ENCODE data around the gene HS3ST5. TPM values are rescaled to one million over a fixed set of nuclear protein-coding genes. Genes with fewer than 3 reads are reported as not detected.

Gene HS3ST5
- total RNA-seq, 4 donors from 2014 or later = 0.42 to 2.8 TPM; not detected in 2

GRCh38 chr6:114267897-114268296 is 74.9 kb downstream of the HS3ST5 start:
- DNase-seq (ENCODE audit: low spot score in 2 of 2) = no peak
- H3K36me3 ChIP-seq = no peaks in the 10 kb centered on the region
- 94 to 95% methylated on average over 3 of the region's 3 CpGs for WGBS, 2 donors
- no peak for TF ChIP-seq EP300 (IDR thresholded peaks at IDR 0.05)
- no peak for TF ChIP-seq POLR2A (IDR thresholded peaks at IDR 0.05)
- TF ChIP-seq, protein P1, sequence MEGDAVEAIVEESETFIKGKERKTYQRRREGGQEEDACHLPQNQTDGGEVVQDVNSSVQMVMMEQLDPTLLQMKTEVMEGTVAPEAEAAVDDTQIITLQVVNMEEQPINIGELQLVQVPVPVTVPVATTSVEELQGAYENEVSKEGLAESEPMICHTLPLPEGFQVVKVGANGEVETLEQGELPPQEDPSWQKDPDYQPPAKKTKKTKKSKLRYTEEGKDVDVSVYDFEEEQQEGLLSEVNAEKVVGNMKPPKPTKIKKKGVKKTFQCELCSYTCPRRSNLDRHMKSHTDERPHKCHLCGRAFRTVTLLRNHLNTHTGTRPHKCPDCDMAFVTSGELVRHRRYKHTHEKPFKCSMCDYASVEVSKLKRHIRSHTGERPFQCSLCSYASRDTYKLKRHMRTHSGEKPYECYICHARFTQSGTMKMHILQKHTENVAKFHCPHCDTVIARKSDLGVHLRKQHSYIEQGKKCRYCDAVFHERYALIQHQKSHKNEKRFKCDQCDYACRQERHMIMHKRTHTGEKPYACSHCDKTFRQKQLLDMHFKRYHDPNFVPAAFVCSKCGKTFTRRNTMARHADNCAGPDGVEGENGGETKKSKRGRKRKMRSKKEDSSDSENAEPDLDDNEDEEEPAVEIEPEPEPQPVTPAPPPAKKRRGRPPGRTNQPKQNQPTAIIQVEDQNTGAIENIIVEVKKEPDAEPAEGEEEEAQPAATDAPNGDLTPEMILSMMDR (IDR thresholded peaks at IDR 0.05) = no peak
- H3K27me3 ChIP-seq = no peaks in the 10 kb centered on the region
- H3K4me3 ChIP-seq = no peak overlapping the region
- no peaks in the 10 kb centered on the region for H3K4me1 ChIP-seq
- no peaks in the 10 kb centered on the region for H3K9me3 ChIP-seq
- no peak overlapping the region for H3K27ac ChIP-seq

DNA sequence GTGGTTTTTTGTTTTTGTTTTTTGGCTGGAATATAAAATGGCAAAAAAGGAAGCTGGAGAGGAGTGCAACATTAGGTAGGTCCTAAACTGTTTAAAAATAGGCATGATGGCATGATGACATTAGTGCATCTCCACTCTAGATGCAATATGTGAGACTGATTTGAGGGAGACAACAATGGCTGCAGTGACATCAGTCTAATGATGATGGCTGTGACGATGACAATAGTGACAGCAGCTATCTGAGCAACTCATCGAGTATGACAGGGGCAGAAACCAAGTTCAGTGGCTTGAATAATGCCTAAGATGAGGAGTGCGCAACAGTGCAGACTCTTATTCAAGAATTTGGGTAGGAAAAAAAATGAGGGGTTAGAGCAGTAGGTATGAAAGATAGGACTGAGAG is 82.0 kb downstream of the HS3ST5 start:
- Histone ChIP-seq H3K36me3 (no peaks in the 10 kb centered on the region), H3K4me3 (no peak overlapping the region), H3K27ac (no peak overlapping the region), H3K9me3 (no peaks in the 10 kb centered on the region), H3K27me3 (no peaks in the 10 kb centered on the region), H3K4me1 (no peaks in the 10 kb centered on the region)
- TF ChIP-seq POLR2A (IDR thresholded peaks at IDR 0.05) = no peak
- no peak for TF ChIP-seq EP300 (IDR thresholded peaks at IDR 0.05)
- TF ChIP-seq, protein P1 (IDR thresholded peaks at IDR 0.05) = no peak
- 83 to 84% methylated on average over 3 of the region's 3 CpGs for WGBS, 2 donors
- DNase-seq (ENCODE audit: low spot score in 2 of 2) = no peak

GRCh38 chr6:114258376-114258775 is 84.4 kb downstream of the HS3ST5 start:
- 50 to 58% methylated on average over 2 of the region's 2 CpGs for WGBS, 2 donors
- Histone ChIP-seq H3K27ac (no peak overlapping the region), H3K36me3 (no peaks in the 10 kb centered on the region), H3K27me3 (no peaks in the 10 kb centered on the region), H3K4me3 (no peak overlapping the region), H3K9me3 (no peaks in the 10 kb centered on the region), H3K4me1 (no peaks in the 10 kb centered on the region)
- no peak for TF ChIP-seq EP300 (IDR thresholded peaks at IDR 0.05)
- TF ChIP-seq, protein P1 (IDR thresholded peaks at IDR 0.05) = no peak
- TF ChIP-seq POLR2A (IDR thresholded peaks at IDR 0.05) = no peak
- DNase-seq (ENCODE audit: low spot score in 2 of 2) = no peak

GRCh38 chr6:114253431-114253830 is 89.4 kb downstream of the HS3ST5 start:
- H3K27ac ChIP-seq = no peak overlapping the region
- H3K4me3 ChIP-seq = no peak overlapping the region
- no peak for TF ChIP-seq POLR2A (IDR thresholded peaks at IDR 0.05)
- no peak for TF ChIP-seq EP300 (IDR thresholded peaks at IDR 0.05)
- TF ChIP-seq, protein P1 (IDR thresholded peaks at IDR 0.05) = no peak
- 84 to 88% methylated on average over 3 of the region's 3 CpGs for WGBS, 2 donors
- DNase-seq (ENCODE audit: low spot score in 2 of 2) = no peak
- H3K4me1 ChIP-seq = no peaks in the 10 kb centered on the region
- H3K36me3 ChIP-seq = no peaks in the 10 kb centered on the region
- no peaks in the 10 kb centered on the region for H3K27me3 ChIP-seq
- no peaks in the 10 kb centered on the region for H3K9me3 ChIP-seq

DNA sequence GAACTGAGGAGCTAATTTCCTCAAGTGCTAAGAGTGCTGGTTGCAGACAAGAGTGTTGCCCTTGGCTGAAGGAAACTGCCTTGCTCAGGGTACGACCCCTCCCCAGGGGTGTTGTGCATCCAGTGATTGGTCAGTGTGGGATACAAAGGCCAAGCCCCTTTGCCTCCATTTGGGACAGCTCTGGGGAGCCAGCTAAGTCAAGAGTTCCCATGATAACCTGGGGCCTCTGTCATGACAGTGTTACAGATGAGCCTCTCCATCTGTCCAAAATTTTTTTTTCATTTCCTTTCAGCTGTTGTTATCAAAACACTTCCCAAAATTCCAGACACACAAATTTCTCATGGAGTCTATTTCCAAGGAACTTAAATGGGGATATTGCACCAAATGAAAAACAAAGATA is 93.3 kb downstream of the HS3ST5 start:
- no peak overlapping the region for H3K27ac ChIP-seq
- no peaks in the 10 kb centered on the region for H3K4me1 ChIP-seq
- 55 to 63% methylated on average over 1 of the region's 1 CpG for WGBS, 2 donors
- H3K4me3 ChIP-seq = no peak overlapping the region
- no peaks in the 10 kb centered on the region for H3K36me3 ChIP-seq
- H3K9me3 ChIP-seq = no peaks in the 10 kb centered on the region
- no peaks in the 10 kb centered on the region for H3K27me3 ChIP-seq
- DNase-seq (ENCODE audit: low spot score in 2 of 2) = no peak
- TF ChIP-seq POLR2A (IDR thresholded peaks at IDR 0.05) (no peak), EP300 (IDR thresholded peaks at IDR 0.05) (no peak)
- TF ChIP-seq, protein P1 (IDR thresholded peaks at IDR 0.05) = no peak
